ENCODE results near the gene MINK1.

MINK1 gene

DNA sequence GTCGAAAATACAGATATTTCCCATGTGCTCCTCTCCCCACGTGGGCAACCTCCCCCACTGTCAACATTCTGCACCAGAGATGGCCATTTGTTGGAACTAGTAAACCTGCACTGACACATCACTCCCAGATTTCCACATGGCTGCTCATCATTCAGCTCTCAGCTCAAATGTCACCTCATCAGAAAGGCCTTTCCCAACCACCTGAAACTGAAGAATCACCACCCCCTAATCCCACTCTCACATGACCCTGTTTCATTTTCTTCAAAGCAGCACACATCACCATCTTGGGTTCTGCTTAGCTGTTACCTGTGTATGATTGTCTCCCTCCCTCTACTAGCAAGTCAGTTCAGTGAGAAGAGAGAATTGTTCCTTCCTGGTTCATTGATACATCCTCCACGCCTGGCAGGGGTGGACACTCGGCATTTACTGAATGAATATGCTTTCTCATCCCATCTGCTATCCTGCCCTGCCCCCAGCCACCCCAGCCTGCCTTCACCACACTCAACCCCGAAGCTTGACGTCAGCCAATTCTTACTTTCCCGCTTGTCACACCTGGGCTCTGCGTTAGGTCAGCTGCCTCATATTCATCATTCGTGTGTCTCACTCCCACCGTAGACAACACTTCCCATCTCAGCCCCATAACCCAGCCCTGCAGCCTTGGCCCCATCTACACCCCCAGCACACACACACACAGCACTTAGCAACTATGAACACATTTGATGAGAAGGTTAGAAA lies 32.5 kb upstream of the MINK1 start:
- Mint-ChIP-seq H3K36me3 (ENCODE audit: insufficient read depth) (peaks cover 30% of the 10 kb centered on the region), H3K4me3 (no peak overlapping the region), H3K4me1 (ENCODE audit: low read depth in 2 of 2) (peaks cover 7 to 11% of the 10 kb centered on the region in 2 donors), H3K27ac (peak overlapping the region in 1 of 2 donors; percentile 26), H3K27me3 (no peaks in the 10 kb centered on the region), H3K9me3 (no peaks in the 10 kb centered on the region)
- ATAC-seq (replicated peaks) (no peak), DNase-seq (no peak)

GRCh38 chr17:4802228-4802627 lies 30.9 kb upstream of the MINK1 start, which contains the start of gene C17orf114:
C17orf114 (minus strand) TSS chr17:4802328.
- DNase-seq (no peak), ATAC-seq (replicated peaks) (no peak)
- H3K4me3 Mint-ChIP-seq: no peak within 1 kb of the TSS
- H3K9me3 Mint-ChIP-seq: no peaks in the 10 kb centered on the region
- peaks cover 18% of the 10 kb centered on the region for H3K36me3 Mint-ChIP-seq (ENCODE audit: insufficient read depth)
- no peaks in the 10 kb centered on the region for H3K27me3 Mint-ChIP-seq
- peaks cover 0 to 5% of the 10 kb centered on the region in 2 donors for H3K4me1 Mint-ChIP-seq (ENCODE audit: low read depth in 2 of 2)
- H3K27ac Mint-ChIP-seq: peak within 1 kb of the TSS in 1 of 2 donors; percentile 26

- H3K4me1 Mint-ChIP-seq (ENCODE audit: low read depth in 2 of 2): peaks cover 9 to 10% of the 10 kb centered on the region in 2 donors
- H3K9me3 Mint-ChIP-seq: no peaks in the 10 kb centered on the region
- DNase-seq: no peak
- peak overlapping the region in 1 of 2 donors; percentile 25 for H3K27ac Mint-ChIP-seq
- no peak for ATAC-seq (replicated peaks)
- H3K27me3 Mint-ChIP-seq: no peaks in the 10 kb centered on the region
- H3K4me3 Mint-ChIP-seq: peak overlapping the region; percentile 63 to 76
- H3K36me3 Mint-ChIP-seq (ENCODE audit: insufficient read depth): no peaks in the 10 kb centered on the region
Measured at GRCh38 chr17:4806456-4806776, 26.7 kb upstream of the MINK1 start.

DNA sequence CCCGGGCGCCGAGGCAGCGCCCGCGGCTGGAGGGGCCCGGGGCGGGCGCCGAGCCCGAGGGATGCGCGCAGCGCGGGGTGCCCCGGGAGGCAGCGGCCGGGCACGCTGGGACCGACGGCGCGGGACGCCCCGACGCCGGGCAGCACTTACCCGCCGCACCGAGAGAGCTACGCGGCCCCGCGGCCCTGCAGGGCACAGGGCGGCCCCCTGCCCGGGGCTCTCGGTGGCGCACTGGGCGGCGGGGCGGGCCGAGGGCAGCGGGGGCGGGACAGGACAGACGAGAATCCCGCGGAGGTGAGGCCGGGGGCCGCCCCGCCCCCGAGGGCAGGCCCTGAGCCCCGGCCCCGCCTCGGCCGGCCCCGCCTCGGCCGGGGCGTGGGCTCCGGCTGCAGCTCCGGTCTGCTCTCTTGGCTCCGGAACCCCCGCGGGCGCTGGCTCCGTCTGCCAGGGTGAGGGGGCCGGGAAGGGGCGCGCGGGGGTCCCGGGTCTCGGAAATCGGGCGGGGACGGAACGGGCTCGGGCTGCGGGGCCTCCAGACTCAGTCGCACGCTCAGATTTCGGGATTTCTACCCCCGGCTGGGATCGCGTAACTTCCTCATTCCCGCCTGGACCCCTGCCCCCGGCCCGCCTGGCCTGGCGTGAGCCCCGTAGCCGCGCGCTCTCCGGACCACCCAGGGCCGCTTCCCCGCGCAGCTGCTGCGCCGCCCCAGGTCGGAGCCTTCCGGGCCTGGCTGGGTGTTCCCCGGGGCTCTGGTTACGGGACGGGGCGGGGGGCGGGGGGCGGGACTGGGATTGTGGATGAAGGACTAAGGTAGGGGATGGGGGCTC lies 26.1 kb upstream of the MINK1 start, which contains the start of gene PLD2:
Gene PLD2, plus strand, starts transcription at position 376 of the 828 bp plus-strand sequence. CDS start 621 bp downstream, outside the sequence.
- peak; percentile 77 to 80 (median 80) for DNase-seq
- Mint-ChIP-seq H3K27ac (peak within 1 kb of the TSS; percentile 25 to 29), H3K9me3 (no peaks in the 10 kb centered on the region), H3K27me3 (no peaks in the 10 kb centered on the region), H3K4me1 (ENCODE audit: low read depth in 2 of 2) (peaks cover 9 to 10% of the 10 kb centered on the region in 2 donors), H3K36me3 (ENCODE audit: insufficient read depth) (peaks cover 2% of the 10 kb centered on the region), H3K4me3 (peak within 1 kb of the TSS; percentile 76)
- ATAC-seq (replicated peaks): peak; percentile 98

DNA sequence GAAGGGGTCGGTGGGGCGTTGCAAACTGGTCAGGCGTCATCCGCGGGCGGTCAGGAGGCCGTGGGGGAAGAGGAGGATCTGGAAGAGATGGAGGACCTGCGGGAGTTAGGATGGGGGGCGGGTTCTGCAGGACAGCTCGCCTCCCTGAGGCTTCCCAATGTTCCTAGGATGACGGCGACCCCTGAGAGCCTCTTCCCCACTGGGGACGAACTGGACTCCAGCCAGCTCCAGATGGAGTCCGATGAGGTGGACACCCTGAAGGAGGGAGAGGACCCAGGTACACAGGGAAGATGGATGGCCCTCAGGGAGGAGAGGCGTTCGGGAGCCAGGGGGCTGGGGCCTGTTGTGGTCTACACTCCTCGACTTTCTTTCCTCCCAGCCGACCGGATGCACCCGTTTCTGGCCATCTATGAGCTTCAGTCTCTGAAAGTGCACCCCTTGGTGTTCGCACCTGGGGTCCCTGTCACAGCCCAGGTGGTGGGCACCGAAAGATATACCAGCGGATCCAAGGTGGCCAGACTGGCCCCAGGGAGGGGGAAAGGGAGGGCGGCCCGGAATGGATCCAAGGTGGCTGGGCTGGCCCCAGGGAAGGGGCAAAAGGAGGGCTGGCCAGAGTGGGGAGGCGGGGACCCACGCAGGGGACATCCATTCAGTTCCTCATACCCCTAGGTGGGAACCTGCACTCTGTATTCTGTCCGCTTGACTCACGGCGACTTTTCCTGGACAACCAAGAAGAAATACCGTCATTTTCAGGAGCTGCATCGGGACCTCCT lies 25.3 kb upstream of the MINK1 start:
- H3K4me1 Mint-ChIP-seq (ENCODE audit: low read depth in 2 of 2): peaks cover 9 to 10% of the 10 kb centered on the region in 2 donors
- peak overlapping the region; percentile 29 to 88 for H3K27ac Mint-ChIP-seq
- H3K9me3 Mint-ChIP-seq: no peaks in the 10 kb centered on the region
- no peak for ATAC-seq (replicated peaks)
- peak overlapping the region; percentile 75 to 76 for H3K4me3 Mint-ChIP-seq
- no peaks in the 10 kb centered on the region for H3K27me3 Mint-ChIP-seq
- no peak for DNase-seq
- H3K36me3 Mint-ChIP-seq (ENCODE audit: insufficient read depth): peaks cover 2% of the 10 kb centered on the region

DNA sequence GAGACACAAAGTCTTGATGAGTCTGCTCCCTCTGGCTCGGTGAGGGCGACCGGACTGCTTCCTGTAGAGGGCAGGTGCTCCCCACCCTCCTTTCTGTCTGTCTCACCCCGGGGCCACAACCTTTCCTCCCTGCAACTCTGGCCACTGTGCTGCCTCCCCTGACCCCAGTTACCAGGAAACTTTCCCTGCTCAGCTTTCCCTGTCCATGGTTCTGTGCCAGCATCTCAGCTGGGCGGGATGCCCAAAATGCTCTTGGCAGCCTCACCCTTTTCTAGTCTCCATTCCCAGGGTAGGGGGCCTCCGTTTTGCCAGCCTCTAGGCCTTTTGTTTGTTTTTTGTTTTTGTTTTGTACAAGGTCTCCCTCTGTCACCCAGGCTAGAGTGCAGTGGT lies 24.8 kb upstream of the MINK1 start:
- no peaks in the 10 kb centered on the region for H3K27me3 Mint-ChIP-seq
- ATAC-seq (replicated peaks) (no peak), DNase-seq (no peak)
- peak overlapping the region in 1 of 2 donors; percentile 88 for H3K27ac Mint-ChIP-seq
- peak overlapping the region; percentile 75 to 76 for H3K4me3 Mint-ChIP-seq
- peaks cover 2% of the 10 kb centered on the region for H3K36me3 Mint-ChIP-seq (ENCODE audit: insufficient read depth)
- peaks cover 9 to 10% of the 10 kb centered on the region in 2 donors for H3K4me1 Mint-ChIP-seq (ENCODE audit: low read depth in 2 of 2)
- no peaks in the 10 kb centered on the region for H3K9me3 Mint-ChIP-seq

- peaks cover 9 to 10% of the 10 kb centered on the region in 2 donors for H3K4me1 Mint-ChIP-seq (ENCODE audit: low read depth in 2 of 2)
- H3K27me3 Mint-ChIP-seq: no peaks in the 10 kb centered on the region
- no peak overlapping the region for H3K4me3 Mint-ChIP-seq
- DNase-seq (no peak), ATAC-seq (replicated peaks) (no peak)
- no peak overlapping the region for H3K27ac Mint-ChIP-seq
- no peaks in the 10 kb centered on the region for H3K9me3 Mint-ChIP-seq
- peaks cover 7% of the 10 kb centered on the region for H3K36me3 Mint-ChIP-seq (ENCODE audit: insufficient read depth)
Measured at GRCh38 chr17:4810696-4811290, 22.3 kb upstream of the MINK1 start.

DNA sequence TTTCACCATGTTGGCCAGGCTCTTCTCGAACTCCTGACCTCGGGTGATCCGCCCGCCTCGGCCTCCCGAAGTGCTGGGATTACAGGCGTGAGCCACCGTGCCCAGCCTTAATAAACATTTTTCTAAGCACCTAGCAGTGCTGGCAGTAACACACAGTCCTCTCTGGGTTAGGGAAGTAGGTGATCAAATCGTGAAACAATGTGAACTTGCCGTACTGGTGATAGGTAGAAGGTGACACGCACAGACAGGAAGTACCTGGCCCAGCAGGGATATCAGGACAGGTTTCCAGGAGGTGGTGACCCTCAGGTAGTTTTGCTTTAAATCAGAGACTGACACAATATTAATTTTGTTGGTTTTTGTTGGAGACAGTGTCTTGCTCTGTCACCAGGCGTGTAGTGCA lies 21.7 kb upstream of the MINK1 start:
- Mint-ChIP-seq H3K36me3 (ENCODE audit: insufficient read depth) (peaks cover 7% of the 10 kb centered on the region), H3K9me3 (no peaks in the 10 kb centered on the region), H3K4me3 (no peak overlapping the region), H3K27ac (no peak overlapping the region), H3K27me3 (no peaks in the 10 kb centered on the region), H3K4me1 (ENCODE audit: low read depth in 2 of 2) (peaks cover 5 to 10% of the 10 kb centered on the region in 2 donors)
- DNase-seq (no peak), ATAC-seq (replicated peaks) (no peak)

DNA sequence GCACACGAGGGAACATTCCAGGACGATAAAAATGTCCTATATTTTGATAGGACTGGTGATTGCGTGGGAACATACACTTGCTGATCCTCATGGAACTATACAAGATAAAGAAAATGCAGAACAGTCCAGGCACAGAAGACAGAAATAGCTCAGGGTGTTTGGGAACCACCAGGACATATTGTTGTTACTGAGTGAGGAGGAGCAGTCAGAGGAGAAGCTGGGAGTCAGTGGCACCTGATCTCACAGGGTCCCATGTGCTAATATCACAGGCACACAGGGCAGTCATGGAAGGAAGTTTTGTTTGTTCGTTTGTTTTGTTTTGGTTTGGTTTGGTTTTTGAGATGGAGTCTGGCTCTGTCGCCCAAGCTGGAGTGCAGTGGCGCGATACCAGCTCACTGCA lies 20.4 kb upstream of the MINK1 start:
- DNase-seq: no peak
- Mint-ChIP-seq H3K4me3 (no peak overlapping the region), H3K9me3 (no peaks in the 10 kb centered on the region), H3K36me3 (ENCODE audit: insufficient read depth) (peaks cover 7% of the 10 kb centered on the region), H3K27me3 (no peaks in the 10 kb centered on the region), H3K4me1 (ENCODE audit: low read depth in 2 of 2) (peaks cover 4 to 7% of the 10 kb centered on the region in 2 donors), H3K27ac (peak overlapping the region in 1 of 2 donors; percentile 17)
- ATAC-seq (replicated peaks): no peak

- DNase-seq (no peak), ATAC-seq (replicated peaks) (no peak)
- Mint-ChIP-seq H3K27ac (no peak overlapping the region), H3K4me1 (ENCODE audit: low read depth in 2 of 2) (no peaks in the 10 kb centered on the region), H3K9me3 (no peaks in the 10 kb centered on the region), H3K27me3 (no peaks in the 10 kb centered on the region), H3K36me3 (ENCODE audit: insufficient read depth) (peaks cover 7% of the 10 kb centered on the region), H3K4me3 (no peak overlapping the region)
Measured at GRCh38 chr17:4815043-4815675, 18.0 kb upstream of the MINK1 start.

DNA sequence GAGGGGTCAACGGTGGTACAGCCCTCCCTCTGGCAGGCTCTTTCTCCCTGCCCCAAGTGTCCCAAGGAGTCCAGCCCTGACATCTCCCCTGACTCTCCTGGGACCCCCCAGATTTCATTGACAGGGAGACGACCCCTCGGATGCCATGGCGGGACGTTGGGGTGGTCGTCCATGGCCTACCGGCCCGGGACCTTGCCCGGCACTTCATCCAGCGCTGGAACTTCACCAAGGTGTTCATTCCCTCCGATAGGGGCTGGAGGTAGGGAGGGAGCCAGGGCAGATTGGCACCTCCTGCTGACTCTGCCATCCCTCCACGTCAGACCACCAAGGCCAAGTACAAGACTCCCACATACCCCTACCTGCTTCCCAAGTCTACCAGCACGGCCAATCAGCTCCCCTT lies 16.3 kb upstream of the MINK1 start:
- Mint-ChIP-seq H3K36me3 (ENCODE audit: insufficient read depth) (peaks cover 4% of the 10 kb centered on the region), H3K4me1 (ENCODE audit: low read depth in 2 of 2) (no peaks in the 10 kb centered on the region), H3K4me3 (no peak overlapping the region), H3K27me3 (no peaks in the 10 kb centered on the region), H3K27ac (peak overlapping the region in 1 of 2 donors; percentile 44), H3K9me3 (no peaks in the 10 kb centered on the region)
- ATAC-seq (replicated peaks) (no peak), DNase-seq (no peak)

GRCh38 chr17:4818276-4818675 lies 14.9 kb upstream of the MINK1 start:
- H3K4me3 Mint-ChIP-seq: no peak overlapping the region

More at GRCh38 chr17:4818276-4818675, 14.9 kb upstream of the MINK1 start:
- DNase-seq (no peak), ATAC-seq (replicated peaks) (no peak)
- Mint-ChIP-seq H3K9me3 (no peaks in the 10 kb centered on the region), H3K36me3 (ENCODE audit: insufficient read depth) (peaks cover 4% of the 10 kb centered on the region), H3K27me3 (no peaks in the 10 kb centered on the region), H3K27ac (no peak overlapping the region), H3K4me1 (ENCODE audit: low read depth in 2 of 2) (no peaks in the 10 kb centered on the region)
